Mucosa of descending colon (tissue), 3 donors: ENCODE data around the gene EPB41L3. TPM values are rescaled to one million over a fixed set of nuclear protein-coding genes. Genes with fewer than 3 reads are reported as not detected.

Experiments
- ATAC-seq: fragments of 200-7000 bp; cut with Tn5 transposase; one replicate; pipeline ENCODE4 v1.9.1; 2020; ENCODE audit warnings: mild to moderate bottlenecking, moderate library complexity
- DNase-seq, 3 donors: peaks; one replicate each; pipeline ENCODE4 v3.0.0-alpha.2; 2020
- H3K36me3 ChIP-seq: fragments of 200-600 bp; one replicate; pipeline ENCODE4 v1.8.0; 2021; ENCODE audit warnings: low read depth, mild to moderate bottlenecking
- H3K4me1 ChIP-seq: fragments of 200-600 bp; one replicate; pipeline ENCODE4 v1.8.0; 2021; ENCODE audit warnings: low read depth, mild to moderate bottlenecking
- H3K4me3 ChIP-seq: fragments of 200-600 bp; one replicate; pipeline ENCODE4 v1.8.0; 2021; ENCODE audit warnings: mild to moderate bottlenecking
- H3K9me3 ChIP-seq: fragments of 200-600 bp; one replicate; pipeline ENCODE4 v1.8.0; 2021; ENCODE audit warnings: mild to moderate bottlenecking
- intact Hi-C, 2 donors: fragments of 100-400 bp; cut with DNase I in 1 of 2; cut with micrococcal nuclease in 1 of 2; formaldehyde crosslinking; loops; one replicate each; pipeline versions ENCODE4 v1.11.0 to v1.11.1; 2022; cut with DNase I, micrococcal nuclease
- total RNA-seq, 3 donors: library from RNA; stranded (reverse); fragmentation: NEBNext Ultra II Directional in 2 of 3; extraction: Animal tissue kit (Norgen Biotek cat#: 25700) in 2 of 3; gene quantifications; one replicate each; pipeline versions ENCODE4 v1.2.1 to v1.2.4, GENCODE V29; 2021 to 2023
- TF ChIP-seq, protein P1 (sequence below): fragments of 200-600 bp; IDR thresholded peaks from one replicate; pipeline ENCODE4 v1.8.0; 2022; ENCODE audit warnings: antibody characterized with exemption, mild to moderate bottlenecking
- donor health status: DM: no; HTN: no; CAD: no; lungs with moderate emphysema.
- donor health status: DM: no; HTN: no; CAD: no.
- donor health status: DM: no; HTN: yes; CAD: no.

EPB41L3 gene
- total RNA-seq, 3 donors from 2014 or later, result 83.3 to 98.9 (median 97.3) TPM

DNA sequence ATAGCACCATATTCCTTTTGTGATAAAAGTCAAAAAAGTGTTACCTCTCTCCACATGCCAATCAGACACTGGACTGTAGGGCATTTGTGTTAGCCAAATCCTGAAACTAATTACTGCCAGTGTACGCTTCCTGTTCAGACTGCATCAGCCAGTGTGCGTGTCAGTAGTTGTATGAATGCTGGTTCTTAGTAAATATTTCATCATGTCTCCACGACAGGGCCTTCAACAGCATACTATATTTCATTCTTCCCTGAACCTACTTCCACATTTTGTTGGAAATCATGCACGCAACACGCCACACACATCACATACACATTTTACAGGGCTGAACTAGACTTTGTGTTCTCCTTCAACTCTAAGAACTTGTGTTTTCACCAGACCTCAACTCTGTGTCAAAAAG lies 77.5 kb downstream of the EPB41L3 start:
- Histone ChIP-seq H3K9me3 (no peaks in the 10 kb centered on the region), H3K36me3 (no peaks in the 10 kb centered on the region), H3K4me3 (no peak overlapping the region), H3K4me1 (no peaks in the 10 kb centered on the region)
- TF ChIP-seq, protein P1, sequence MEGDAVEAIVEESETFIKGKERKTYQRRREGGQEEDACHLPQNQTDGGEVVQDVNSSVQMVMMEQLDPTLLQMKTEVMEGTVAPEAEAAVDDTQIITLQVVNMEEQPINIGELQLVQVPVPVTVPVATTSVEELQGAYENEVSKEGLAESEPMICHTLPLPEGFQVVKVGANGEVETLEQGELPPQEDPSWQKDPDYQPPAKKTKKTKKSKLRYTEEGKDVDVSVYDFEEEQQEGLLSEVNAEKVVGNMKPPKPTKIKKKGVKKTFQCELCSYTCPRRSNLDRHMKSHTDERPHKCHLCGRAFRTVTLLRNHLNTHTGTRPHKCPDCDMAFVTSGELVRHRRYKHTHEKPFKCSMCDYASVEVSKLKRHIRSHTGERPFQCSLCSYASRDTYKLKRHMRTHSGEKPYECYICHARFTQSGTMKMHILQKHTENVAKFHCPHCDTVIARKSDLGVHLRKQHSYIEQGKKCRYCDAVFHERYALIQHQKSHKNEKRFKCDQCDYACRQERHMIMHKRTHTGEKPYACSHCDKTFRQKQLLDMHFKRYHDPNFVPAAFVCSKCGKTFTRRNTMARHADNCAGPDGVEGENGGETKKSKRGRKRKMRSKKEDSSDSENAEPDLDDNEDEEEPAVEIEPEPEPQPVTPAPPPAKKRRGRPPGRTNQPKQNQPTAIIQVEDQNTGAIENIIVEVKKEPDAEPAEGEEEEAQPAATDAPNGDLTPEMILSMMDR, result no peak
- DNase-seq (no peak), ATAC-seq (peak; percentile 40)
- intact Hi-C loops, result no loop called here

DNA sequence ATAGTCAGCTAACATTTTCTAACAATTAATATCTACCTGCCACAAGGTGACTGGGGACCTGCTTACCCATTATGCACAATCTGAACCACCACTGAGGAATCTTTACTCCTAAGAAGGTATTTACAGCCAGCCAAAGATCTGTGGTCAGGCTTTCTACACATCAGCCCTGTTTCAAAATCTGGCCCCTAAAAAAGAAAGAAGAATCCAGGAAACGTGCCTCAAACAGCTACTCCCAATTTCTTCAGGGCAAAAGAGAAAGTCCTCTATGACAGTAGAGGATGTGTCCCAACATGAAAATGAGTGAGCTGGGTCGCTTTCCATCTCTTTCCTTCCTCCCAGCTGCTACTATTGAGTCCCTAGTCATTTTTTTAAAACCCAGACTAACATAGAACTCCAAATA lies 79.5 kb downstream of the EPB41L3 start:
- Histone ChIP-seq H3K4me1 (no peaks in the 10 kb centered on the region), H3K9me3 (no peaks in the 10 kb centered on the region), H3K36me3 (no peaks in the 10 kb centered on the region), H3K4me3 (no peak overlapping the region)
- intact Hi-C loops, result no loop called here
- TF ChIP-seq, protein P1, result no peak
- DNase-seq (no peak), ATAC-seq (no peak)

DNA sequence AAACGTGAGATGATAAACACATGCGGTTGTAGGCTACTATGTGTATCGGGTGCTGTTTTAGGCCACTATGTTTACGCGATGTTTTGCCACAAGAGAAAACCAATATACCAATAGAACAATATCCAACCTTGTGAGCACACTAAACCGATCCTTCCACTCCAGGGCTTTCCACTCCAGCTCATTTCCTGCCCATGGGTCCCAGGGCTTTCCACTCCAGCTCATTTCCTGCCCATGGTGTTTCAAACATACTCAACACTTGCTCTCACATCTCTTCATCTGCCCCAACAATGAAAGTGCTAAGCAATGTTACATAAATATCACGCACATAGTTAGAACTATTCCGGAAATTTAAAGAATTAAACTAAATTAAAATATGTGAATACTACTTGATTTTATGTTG lies 80.0 kb downstream of the EPB41L3 start:
- TF ChIP-seq, protein P1, result no peak
- Histone ChIP-seq H3K4me3 (no peak overlapping the region), H3K4me1 (no peaks in the 10 kb centered on the region), H3K9me3 (no peaks in the 10 kb centered on the region), H3K36me3 (no peaks in the 10 kb centered on the region)
- DNase-seq, result no peak
- ATAC-seq, result no peak
- intact Hi-C loops, result no loop called here

DNA sequence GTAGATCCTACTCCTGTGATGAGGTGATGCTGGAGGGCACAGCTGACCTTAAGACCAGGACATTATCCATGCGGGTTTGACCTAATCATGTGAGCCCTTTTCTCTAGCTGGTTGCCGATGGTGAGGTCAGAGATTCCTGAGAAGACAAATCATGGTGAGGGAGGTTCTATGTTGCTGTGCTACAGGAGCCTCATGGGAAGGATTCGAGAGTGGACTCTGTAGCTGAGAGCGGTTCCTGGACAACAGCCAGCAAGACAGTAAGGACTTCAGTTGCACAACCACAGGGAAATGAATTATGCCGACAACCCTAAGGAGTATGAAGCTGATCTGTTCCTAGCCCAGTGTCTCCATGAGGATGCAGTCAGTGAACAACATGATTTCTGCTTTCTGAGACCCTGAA lies 80.4 kb downstream of the EPB41L3 start:
- Histone ChIP-seq H3K36me3 (no peaks in the 10 kb centered on the region), H3K4me3 (no peak overlapping the region), H3K9me3 (no peaks in the 10 kb centered on the region), H3K4me1 (no peaks in the 10 kb centered on the region)
- DNase-seq, result peak in 1 of 3 donors; percentile 52
- TF ChIP-seq, protein P1, result no peak
- ATAC-seq, result peak; percentile 50
- intact Hi-C loops, result no loop called here

DNA sequence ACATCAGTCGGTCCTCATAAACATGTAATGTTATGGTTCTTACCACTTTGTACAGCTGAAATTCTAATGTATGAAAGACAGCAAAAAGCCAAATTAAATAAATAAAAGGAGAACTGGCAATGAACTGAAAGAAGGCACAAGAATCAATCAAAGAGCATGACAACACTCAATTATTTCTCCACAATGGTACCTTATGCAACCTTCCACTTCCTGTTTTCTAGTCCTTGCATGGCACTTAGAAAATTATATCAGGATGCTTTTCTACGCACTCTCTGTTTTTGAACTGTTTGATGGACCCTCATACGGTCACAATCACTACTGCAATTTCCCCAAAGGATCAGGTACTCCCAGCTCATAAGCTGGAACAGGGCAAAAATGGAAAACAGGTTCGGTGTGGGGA lies 81.6 kb downstream of the EPB41L3 start:
- intact Hi-C loops, result no loop called here
- no peak overlapping the region for H3K4me3 ChIP-seq
- no peak for ATAC-seq
- H3K9me3 ChIP-seq, result no peaks in the 10 kb centered on the region
- no peaks in the 10 kb centered on the region for H3K4me1 ChIP-seq
- no peak for DNase-seq
- TF ChIP-seq, protein P1, result no peak
- no peaks in the 10 kb centered on the region for H3K36me3 ChIP-seq

DNA sequence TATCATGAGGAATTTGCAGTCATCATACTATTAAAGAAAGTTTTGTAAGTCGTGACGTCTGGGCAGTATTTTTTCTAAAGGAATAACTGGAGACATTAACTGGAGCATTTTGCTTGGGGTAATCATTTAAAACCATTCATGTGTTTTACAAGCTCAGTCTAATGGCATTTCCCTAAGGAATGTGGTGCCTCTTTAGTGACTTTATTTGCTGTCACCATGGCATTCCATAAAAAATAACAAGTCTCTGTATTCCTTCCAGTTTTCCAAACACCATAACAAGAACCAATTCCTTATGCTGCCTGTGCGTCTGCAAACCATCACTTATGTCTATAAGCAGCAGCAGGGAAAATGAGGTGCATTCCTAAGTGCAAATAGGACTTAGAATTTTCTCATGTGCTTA lies 82.8 kb downstream of the EPB41L3 start:
- H3K4me1 ChIP-seq, result no peaks in the 10 kb centered on the region
- intact Hi-C loops, result no loop called here
- no peaks in the 10 kb centered on the region for H3K36me3 ChIP-seq
- DNase-seq (no peak), ATAC-seq (no peak)
- H3K4me3 ChIP-seq, result no peak overlapping the region
- no peaks in the 10 kb centered on the region for H3K9me3 ChIP-seq
- TF ChIP-seq, protein P1, result no peak
